Measurements from ENCODE around the gene CFAP73.
"Not testable (repeated sequence)": the region's sequence is repeated elsewhere in the genome, so short reads cannot be mapped to it uniquely, and the experiment has no call there.

Gene CFAP73

DNA sequence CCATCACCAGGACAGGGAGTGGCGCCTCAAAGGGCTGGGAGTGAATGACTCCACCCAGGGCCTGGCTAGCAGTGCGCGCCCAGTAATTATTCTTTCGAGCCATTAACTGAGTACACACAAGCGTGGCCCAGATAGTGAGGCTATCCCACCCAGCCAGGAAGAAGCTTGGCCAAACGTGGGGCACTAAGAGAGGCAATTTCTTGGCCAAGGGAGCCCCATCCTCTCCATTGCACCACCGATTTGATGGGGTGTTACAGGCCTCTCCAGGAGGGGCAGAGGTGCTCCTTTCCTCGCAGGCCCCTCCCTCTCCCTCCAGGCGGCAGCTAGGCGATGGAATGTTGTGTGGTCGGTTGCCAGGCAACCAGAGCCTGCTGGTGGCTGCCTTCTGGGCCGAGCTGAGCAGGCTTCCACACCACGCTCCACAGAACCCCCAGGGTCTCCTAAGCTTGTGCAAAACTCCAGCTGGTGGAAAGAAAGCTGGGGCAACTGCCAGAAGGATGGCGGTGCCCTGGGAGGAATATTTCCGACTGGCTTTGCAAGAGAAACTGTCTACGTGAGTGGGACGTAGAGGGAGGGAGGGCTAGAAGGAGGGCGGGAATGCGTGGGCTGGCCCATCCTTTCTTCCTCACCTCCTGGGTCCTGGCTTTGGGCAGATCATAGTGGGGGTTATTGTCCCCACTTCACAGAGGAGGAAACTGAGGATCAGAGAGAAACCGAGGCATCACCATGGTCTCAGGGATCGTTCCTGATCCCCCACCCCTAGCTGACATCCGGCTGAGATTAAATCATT lies at the start of gene CFAP73:
Gene CFAP73, plus strand, starts transcription at position 364 of the 790 bp plus-strand sequence. Its CDS starts 134 bp downstream, at position 498.
- DNase-seq (ENCODE audit: low read depth) = no peak

DNA sequence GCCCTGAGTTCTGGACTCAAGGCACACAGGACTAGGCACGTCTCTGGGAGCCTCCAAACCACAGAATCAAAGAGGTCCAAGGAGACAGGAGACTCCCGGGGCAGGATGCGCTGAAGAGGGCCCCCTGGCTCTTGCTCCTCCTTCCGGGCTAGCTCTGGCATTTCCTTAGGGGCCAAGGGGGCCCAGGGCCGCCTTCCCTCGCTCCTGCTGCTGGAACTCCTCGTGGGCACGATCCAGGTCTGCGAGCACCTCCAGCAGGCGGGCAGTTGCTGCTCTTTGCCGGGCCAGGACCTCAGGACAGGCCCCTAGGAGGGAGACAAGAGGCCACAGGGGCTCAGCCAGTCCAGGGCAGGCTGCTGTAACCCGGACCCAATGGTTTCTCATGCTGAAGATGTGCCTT lies 49.8 kb upstream of the CFAP73 start:
- no peak for DNase-seq (ENCODE audit: low read depth)

DNA sequence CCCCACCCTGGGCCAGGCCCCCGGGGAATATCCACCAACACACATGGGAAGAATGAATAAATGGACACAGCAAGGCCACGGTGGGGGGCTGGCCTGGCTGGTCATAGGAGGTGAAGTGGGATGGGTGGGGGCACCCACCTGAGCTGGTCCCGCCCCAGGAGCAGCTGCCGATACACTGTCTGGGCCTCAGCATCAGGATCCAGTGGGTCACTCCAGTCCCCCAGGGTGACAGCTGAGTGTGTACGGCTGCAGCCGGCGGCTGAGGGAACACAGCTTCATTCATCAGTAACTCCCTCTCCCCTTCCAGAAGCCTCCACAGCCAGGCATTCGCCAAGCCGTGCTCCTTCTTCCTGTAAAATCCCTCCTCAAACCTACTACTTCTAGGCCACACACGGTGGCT lies 47.8 kb upstream of the CFAP73 start:
- no peak for DNase-seq (ENCODE audit: low read depth)

DNA sequence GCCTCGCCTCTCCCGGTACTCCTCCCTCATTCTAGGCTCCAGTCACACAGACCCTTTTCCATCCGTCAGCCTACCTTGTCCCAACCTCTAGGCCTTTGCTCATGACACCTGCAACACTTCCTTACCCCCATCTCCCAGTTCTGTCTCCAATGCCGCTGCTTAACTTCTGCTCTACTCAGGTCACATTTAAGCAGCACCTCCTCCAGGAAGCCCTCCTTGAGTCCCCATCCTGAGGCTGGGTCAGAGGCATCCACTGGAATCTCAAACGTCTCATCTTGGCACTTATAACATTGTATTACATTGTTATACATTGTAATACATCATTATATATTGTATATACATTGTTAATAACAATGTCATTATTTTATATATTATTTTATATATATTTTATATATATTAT lies 46.7 kb upstream of the CFAP73 start:
- no peak for DNase-seq (ENCODE audit: low read depth)

DNA sequence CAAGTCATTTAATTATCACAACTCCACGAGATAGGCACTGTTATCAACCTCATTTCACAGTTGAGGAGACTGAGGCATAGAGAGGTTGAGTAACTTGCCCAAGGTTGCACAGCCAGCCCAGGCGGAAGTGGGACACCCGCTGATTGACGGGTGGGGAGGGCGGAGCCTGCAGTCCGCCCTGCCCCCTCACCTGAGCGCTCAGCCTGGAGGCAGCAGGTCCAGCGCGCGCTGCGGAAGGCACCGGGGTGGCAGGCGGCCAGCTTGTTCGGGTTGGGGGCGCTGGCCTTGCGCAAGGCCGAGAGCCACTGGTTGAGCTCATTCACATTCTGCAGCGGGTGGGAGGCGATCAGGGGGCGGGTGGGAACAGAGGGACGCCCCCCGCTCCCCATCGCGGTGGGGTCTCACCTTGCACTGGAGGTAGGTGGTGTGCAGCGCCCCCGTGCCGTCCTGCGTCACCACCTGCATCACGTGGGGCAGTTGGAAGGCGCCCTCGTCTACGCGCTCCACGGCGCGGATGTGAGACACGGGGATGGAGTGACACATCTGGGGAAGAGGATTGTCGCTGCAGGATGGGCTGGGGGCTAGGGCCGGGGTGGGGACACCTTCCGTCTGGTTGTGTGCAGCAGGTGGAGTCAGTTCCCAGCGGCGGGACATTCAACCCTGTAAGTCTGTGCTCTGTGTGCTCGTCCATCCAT lies 45.6 kb upstream of the CFAP73 start:
- no peak for DNase-seq (ENCODE audit: low read depth)

DNA sequence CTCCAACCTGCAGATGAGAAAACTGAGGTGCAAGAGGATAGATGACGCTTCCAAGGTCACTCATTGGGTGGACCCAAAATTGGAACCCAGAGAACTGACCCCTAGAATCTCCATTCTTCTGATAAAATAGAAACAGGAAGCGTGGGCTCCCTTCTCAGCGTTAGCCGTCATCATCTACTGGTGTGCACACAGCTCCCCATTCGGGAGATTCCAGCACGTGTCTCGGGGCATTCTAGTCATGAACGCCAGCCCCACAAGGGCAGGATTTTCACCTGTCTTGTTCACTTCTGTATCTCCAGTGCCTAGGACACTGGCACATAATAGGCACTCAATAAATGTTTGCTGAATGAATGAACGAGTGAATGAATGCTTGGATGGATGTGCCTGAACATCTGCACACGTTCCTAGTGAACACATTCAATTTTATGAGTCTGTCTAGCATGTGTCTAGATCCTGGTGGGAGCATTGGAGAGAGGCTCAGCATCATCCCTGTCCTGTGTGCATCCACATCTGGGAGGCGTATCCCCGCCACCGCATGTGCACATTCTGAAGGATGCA lies 44.5 kb upstream of the CFAP73 start:
- DNase-seq (ENCODE audit: low read depth) = no peak

DNA sequence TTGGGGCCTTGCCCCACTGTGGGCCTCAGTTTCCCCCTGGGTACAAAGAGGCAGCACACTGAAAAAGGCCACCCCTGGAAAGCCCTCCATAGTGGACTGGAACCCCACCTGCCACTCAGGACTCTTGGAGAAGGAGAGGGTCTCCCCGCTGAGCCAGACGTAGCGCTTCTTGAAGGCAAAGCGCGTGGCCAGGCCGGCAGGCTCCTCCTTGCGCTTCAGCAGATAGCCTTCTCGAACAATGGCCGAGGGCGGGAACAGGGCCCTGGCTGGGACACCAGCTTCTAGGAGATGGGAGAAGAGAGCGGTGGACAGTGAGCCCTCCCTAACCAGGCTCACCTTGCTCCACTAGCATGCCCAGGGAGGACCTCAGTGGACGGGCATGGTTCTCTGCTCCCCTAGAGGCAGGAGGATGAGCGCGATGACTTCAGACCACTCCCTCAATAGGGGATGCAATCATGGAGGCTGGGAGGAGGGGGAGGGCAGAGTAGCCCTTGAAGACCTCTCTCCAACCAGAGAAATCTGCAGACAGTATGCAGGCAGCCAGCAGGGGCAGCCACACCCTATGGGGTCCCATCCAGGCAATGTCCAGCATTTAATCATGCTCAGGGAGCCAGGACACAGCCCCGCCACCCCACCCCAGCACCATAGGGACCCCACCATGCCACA lies 43.8 kb upstream of the CFAP73 start:
- DNase-seq (ENCODE audit: low read depth) = no peak

DNA sequence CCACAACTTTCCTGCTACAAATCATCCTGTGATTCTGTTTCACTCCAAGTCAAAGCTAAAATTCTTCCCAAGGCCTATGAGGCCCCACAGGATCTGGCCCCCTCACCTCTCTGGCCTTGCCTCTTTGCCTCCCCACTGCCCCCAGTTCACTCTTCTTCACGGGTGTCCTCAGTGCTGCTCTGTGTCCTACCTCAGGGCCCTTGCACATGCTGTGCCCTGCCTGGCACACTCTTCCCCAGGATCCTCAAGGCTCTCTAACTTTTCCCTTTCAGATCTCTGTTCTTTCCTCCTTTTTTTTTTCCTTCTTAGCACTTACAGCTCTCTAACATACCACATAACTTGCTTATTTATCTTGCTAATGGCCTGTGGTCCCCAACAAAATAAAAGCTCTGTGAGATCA lies 43.2 kb upstream of the CFAP73 start:
- DNase-seq (ENCODE audit: low read depth) = no peak

DNA sequence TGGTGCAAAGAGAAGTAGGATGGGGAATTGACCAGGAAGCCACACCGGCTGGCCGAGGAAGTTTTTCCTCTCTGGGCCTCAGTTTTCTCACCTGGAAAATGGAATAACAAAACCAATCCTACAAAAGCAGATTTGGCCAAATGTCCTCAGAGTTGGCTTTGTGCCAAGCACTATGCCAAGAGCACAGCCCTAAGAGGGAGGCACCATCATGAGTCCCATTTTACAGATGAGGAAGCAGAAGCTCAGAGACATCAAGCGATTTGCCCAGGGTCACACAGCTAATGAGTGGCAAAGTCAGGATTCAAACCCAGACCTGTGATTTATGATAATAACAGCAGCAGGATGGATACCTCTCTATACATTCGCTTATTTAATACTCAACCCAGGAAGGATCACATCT lies 41.2 kb upstream of the CFAP73 start:
- no peak for DNase-seq (ENCODE audit: low read depth)

DNA sequence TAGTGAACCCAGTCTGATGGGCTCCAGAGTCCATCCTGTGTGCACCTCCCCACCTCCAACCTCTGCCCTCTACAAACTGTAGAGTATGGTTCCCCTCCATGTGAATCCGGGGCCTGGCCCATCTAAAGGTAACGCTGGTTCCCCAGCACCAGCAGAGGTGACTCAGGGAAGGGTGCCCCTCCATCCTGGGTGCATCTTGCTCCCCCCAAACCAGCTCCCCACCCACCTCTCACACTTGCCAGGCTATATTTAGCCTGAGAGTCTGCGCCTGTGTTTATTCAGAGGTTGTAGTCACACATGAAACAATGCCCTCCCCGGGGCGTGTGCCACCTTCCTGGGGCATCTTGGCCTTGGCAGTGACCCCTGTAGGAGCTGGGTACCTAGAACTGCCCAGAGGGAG lies 40.2 kb upstream of the CFAP73 start:
- no peak for DNase-seq (ENCODE audit: low read depth)

DNA sequence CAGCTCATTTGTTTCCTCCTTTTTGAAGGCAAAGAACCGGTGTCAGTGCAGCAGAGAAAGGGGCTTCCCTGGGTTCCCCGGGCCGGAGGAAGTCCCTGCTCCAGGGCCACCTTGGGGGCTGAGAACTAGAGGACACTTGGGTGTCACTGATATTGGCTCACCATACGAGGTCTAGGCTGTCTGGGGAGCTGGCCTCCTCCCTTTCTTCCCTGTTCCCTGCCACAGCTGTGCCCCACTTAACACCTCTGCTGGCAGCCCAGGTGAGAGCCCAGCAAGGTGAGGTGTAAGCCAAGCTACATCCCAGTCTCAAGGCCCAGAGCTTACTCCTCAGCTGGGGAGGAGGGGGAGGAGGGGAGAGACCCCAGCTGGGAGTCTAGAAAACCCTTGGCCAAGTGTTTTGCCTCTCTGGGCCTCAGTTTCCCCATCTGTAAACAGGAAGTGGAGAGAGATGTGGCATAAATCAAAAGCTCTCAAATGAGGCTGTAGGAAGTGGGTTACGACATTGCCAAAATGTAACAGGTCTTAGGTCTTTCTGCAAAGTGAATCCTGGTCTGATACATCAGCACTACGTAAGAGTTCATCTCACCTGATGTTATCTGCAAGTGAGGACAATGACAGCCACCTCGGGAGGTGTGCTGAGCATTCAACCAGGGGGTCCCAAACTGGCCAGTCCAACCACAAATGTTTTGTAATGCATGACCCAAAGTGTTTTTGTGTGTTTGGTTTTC lies 39.5 kb upstream of the CFAP73 start:
- no peak for DNase-seq (ENCODE audit: low read depth)

DNA sequence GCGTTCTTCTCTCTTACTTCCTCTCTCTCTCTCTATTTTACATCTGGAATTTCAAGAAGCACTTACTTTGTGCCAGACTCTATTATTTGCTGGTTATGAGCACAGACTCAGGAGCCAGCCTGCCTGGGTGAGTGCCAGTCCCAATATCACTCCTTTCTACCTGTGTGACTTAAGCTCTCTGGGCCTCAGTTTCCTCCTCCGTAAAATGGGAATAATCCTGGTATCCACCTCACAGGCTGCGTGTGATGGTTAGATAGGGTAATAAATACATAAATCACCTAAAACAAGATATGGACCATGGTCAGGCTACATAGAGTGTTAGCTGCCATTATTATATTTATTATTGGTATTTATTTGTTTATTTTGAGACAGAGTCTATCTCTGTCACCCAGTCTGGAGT lies 38.3 kb upstream of the CFAP73 start:
- no peak for DNase-seq (ENCODE audit: low read depth)

DNA sequence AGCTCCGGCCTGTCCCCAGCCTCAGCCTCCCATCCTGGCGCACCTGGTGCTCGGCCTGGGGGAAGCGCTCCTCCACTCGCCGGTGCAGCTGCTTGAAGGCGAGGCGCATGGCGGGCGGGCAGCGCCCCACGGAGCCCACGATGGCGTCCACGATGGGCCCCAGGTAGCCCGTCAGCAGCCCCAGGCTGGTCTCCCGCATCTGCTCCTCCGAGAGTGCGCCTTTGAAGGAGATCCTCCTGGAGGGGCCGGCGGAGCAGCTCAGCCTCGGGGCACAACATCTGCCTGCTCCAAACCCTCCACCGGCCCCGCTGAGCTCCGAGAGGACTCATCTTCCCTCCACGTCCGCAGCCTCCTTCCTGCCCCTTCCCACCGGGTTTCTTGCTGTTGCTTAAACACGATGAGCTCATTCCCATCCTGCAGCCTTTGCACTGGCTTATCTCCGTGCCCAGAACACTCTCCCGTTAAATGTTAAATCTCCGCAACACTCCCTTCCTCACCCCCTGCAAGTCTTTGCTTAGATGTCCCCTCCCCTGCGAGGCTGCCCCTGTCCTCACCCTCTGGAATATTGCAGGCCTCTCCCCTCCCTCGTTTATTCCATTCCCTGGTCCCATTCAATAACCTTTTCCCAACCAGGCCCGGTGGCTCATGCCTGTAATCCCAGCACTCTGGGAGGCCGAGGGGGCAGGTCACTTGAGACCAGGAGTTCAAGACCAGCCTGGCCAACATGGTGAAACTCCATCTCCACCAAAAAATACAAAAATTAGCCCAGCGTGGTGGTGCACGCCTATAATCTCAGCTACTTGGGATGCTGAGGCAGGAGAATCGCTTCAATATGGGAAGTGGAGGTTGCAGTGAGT lies 37.3 kb upstream of the CFAP73 start:
- no peak for DNase-seq (ENCODE audit: low read depth)

DNA sequence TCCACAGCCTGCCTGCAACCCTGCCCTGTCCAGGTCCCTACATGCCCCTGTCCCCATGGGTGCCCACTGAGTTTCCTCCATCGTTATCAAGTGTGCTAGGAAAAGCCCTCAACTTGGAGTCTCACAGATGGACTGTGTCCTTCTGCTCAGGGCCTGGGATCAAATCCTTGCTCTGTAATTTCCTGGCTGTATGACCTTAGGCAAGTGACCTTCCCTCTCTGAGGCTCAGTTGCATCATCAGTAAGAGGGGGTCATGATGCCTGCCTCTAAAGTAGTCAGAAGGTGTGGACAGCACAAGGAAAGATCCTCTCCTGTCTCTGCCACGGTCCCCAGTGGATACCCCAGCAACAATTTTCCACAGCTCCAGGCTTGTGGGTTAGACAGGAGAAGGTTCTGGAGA lies 36.1 kb upstream of the CFAP73 start:
- DNase-seq (ENCODE audit: low read depth) = no peak

DNA sequence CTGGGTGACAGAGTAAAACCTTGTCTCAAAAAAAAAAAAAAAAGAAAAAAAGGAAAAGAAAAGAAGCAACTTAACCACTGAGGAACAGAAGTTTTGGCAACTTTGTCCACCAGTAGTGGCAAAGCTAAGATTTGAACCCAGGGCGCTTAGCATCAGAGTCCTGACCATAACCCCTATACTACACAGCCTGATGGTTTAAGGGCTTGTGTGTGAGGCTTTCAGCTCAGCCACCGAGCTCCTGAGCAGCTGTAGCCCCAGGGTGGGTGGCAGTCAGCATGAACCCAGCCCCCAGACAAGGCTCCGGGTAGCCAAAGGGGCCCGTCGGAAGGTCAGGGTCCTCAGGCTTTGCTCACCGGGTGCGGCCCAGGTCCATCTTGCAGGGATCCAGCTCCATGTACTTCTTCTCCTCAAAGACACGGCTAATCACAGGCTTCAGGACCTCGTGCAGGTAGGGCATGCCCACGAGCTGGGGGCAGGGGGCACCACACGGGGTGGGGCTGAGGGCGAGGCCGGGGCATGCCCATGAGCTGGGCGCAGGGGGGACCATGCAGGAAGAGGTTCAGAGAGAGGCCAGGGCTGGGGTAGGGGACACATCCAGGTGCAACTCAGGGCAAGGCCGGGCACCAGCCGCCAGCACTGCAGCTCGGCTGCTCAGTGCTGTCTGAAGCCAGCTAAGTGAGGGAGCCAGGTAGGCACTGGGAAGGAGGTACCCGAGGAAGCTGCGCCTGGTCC lies 34.9 kb upstream of the CFAP73 start:
- no peak for DNase-seq (ENCODE audit: low read depth)

DNA sequence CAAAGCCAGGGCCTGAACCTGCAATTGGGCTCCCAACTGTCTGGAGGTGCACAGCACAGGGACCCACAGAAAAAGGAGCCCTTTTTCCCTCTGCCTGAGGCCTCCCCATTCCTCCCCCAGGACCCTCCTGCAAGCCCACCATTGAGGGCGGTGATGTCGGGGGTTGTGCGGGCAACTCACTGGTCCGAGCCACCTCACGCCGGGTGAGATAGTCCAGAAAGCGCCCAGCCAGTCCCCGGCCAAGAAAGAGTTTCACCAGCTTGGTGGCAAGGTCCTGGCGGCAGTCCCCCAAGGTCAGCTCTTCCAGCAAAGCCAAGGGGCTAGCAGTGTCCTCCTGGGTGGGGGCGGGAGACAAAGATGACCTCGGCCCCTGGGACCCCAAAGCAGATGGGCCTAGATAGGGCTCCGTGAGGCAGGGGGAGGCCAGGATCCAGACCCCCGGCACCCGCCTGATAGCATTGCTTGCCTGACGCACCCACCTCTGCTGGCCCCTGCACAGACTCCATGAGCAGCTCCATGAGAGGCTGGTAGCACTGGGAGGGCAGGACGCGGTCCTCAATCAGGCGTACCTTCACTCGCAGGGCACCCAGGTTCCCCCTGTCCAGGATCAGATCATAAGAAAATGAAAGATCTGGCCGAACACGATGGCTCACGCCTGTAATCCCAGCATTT lies 33.9 kb upstream of the CFAP73 start:
- no peak for DNase-seq (ENCODE audit: low read depth)

DNA sequence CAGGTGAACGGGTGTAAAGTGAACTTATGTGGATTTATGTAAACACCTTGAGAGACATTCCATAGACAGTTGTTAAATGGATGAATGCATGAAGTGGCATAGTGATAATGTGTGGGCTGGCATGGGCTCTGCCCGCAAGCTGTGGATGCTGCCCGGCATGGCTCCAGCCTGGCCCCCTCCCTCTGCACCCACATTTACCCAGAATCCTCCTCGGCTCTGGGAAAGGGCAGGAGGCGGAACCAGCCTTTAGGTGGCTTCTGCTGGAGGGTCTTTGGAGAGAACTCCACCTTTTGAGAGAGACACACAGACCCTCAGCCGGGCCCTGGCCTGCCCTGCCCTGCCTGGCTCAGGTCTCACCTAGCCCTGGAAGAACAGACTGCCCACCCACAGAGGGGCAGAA lies 32.6 kb upstream of the CFAP73 start:
- DNase-seq (ENCODE audit: low read depth) = no peak

DNA sequence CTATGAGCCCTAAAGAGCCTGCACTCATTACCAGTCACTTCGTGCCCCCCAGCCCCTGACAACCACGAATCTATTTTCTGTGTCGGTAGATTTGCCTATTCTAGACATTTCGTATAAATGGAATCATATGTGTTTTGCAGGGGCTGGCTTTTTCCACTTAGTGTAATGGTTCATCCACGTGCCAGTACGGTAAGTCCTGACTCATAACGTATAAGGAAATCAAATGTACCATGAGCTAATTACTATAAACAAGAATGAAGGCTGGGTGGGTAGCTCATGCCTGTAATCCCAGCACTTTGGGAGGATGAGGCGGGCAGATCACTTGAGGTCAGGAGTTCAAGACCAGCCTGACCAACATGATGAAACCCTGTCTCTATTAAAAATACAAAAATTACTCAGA lies 31.8 kb upstream of the CFAP73 start:
- not testable (repeated sequence) for DNase-seq (ENCODE audit: low read depth)

DNA sequence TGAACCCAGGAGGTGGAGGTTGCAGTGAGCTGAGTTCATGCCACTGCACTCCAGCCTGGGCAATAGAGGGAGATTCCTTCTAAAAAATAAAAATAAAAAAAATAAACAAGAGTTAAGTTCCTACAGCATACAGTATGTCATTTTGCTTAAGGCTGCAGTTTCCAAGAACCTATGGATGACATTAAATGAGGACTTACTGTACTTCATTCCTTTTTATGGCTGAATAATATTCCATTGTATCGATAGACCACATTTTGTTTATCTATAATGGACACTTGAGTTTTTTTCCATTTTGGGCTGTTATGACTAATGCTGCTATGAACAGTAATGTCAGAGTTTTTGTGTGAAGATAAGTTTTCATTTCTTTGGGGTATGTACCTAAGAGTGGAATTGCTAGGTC lies 31.4 kb upstream of the CFAP73 start:
- no peak for DNase-seq (ENCODE audit: low read depth)

Data from HS-5 (cell line).